HG03066 (cell line): ENCODE data around the gene OSTF1.
A peak's percentile ranks its signal among the peaks of the same experiment; 100 is the strongest.

ENCODE experiments used
- ATAC-seq: cut with Tn5 transposase; IDR thresholded peaks from one replicate; pipeline ENCODE4 v1.9.1; 2021; ENCODE audit warnings: low read depth; ENCODE audit not compliant: unreplicated experiment

The OSTF1 gene

GRCh38 chr9:75161116-75161857 lies 73.0 kb downstream of the OSTF1 start:
- no peak for ATAC-seq

GRCh38 chr9:75163764-75164163 lies 75.5 kb downstream of the OSTF1 start:
- no peak for ATAC-seq

DNA sequence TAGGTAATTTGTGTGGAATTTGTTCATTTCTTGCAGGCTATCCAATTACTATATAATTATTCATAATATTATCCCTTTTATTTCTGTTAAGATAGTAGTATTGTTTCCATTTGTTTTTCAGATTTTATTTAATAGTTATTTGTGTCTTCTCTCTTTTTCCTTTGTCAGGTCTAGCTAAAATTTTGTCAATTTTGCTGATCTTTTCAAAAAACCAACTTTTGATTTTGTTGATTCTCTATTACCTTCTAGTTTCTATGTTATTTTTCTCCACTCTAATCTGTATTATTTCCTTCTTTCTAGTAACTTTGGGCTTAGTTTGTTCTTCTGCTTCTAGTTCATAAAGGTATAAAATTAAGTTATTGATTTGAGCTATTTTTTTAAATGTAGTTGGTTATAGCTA lies 76.3 kb downstream of the OSTF1 start:
- ATAC-seq: no peak

- no peak for ATAC-seq
These were observed 79.0 kb downstream of the OSTF1 start for GRCh38 chr9:75167281-75167680.

DNA sequence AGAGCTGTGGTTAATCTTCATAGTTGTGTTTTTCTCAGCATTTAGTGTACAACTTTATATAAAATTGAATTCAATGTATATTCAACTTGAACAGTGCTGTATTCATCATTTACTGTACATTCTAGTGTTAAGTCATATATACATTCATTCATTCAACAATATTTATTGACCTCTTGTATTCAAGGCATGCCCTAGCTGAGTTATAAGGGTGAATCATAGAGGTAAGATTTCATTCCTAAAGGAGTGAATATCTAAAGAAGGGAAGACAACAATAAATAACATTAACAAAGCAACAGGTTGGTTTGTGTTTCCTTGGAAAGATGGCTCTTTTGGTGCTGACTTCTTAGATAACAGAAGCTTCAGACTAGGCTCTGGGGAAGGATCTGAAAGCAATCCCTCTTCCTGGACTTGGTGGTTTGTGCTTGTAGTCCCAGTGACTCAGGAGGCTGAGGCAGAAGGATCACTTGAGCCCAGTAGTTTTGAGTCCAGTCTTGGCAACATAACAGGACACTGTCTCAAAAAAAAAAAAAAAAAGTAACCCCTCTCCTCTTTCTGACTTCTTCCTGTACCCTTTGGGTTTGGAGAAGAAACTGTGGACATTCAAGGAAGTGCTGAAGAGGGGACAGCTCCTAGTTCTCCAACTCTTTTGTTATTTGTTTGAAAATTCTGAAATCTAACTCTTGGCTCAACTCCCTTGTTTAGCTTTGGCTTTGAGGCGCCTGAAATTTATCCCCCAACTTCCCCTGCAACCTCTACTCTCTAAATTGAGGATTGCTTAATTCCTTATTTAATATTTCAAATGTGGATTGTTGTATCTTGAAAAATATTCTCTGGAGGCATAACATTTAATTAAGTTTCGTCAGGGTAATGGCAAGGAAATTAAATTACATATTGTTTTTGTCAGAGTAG lies 80.2 kb downstream of the OSTF1 start:
- ATAC-seq: no peak

DNA sequence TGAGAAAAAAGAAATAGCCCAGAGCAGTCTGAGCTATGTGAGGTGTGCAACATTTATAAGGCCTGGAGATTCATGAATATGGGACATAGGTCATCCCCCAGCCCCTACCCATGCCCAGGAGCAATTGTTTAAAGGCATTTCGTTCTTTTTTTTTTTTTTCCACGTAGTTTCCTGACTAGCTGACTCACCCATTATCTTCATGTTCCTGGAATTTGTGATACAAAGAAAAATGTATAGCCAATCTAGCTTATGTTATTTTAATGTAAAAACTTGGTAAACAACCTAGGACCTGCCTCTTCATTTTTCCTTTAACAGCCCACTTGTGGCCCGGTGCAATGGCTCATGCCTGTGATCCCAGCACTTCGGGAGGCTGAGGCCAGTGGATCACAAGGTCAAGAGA lies 81.3 kb downstream of the OSTF1 start:
- ATAC-seq: no peak

DNA sequence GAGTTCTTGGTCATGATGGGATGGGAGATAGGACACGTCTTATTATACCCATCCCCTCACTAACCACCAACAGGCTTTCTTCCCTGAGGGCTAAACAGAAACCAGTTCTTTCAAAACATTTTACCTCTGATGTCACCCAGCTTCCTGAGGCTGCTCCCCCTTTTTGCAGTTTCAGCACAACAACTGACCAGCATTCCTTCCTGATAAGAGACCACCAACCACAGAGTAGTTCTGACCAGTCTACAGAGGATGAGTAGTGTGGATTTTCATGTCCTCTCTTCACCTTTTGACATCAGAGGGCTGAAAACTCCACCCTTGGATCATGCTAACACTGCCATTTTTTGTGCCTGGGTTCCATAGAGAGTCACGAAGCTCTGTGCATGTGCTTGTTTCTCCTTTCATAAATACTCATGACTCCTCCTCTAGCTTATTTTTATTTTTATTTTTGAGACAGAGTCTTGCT lies 82.6 kb downstream of the OSTF1 start:
- no peak for ATAC-seq

- ATAC-seq: no peak
These were observed 87.1 kb downstream of the OSTF1 start for GRCh38 chr9:75175395-75175794.

DNA sequence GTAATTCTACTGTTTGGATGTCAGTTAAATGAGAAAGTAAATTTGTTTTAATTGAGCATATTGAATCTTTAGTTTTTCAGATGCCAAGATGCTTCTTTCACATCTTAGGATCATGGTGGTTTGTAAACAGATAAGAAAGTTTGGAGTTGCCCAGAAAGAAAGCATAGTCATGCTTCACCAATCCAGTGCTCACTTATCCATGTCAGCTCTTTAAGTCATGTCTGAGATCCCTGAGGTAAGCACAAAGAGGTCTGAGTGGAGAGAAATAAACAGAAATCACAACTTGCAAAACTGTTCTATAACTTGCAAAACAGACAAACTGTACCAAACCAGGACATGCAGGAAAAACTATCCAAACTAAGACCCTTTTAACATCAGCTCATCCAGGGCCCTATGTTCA lies 87.7 kb downstream of the OSTF1 start:
- ATAC-seq: no peak

- no peak for ATAC-seq
These were observed 93.4 kb downstream of the OSTF1 start for GRCh38 chr9:75181750-75182149.

DNA sequence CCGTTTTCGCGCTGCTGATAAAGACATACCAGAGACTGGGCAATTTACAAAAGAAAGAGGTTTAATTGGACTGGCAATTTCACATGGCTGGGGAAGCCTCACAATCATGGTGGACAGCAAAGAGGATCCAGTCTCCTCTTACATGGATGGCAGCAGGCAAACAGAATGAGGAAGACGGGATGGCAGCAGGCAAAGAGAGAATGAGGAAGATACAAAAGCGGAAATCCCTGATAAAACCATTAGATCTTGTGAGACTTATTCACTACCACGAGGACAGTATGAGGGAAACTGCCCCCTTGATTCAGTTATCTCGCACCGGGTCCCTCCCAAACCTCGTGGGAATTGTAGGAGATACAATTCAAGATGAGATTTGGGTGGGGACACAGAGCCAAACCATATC lies 95.0 kb downstream of the OSTF1 start:
- no peak for ATAC-seq

DNA sequence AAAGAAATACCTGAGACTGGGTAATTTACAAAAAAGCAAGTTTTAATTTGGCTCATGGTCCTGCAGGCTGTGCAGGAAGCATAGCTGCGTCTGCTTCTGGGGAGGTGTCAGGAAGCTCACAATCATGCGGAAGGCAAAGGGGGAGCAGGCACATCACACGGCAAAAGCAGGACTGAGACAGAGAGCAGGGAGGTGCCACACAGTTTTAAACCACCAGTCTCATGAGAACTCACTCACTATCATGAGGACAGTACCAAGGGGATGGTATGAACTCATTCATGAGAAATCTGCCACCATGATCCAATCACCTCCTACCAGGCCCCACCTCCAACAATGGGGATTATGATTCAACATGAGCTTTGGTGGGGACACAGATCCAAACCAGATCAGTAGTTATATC lies 96.2 kb downstream of the OSTF1 start:
- no peak for ATAC-seq

DNA sequence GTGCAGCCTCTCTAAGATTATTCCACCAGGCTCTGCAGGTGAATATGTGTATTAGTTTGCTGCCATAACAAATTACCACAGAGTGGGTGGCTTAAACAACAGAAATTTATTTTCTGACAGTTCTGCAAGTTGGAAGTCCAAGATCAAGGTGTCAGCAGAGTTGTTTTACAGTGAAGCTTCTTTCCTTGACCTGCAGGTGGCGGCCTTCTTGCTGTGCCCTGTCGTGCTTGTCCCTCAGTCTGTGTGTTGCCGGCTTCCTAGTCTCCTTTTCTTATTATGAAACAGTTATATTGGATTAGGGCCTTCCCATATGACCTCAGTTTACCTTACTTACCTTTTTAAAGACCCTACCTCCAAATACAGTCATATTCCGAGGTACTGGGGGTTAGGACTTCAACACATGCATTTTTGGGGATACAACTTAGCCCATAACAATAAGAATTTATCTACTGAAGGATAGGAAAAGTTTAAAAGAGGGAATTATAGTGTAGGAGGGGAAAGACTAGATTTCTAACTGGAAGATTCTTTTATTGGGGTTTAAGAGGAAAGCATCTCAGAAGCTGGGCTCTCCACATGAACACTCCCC lies 97.4 kb downstream of the OSTF1 start:
- peak; percentile 87 for ATAC-seq

- no peak for ATAC-seq
These were observed 98.6 kb downstream of the OSTF1 start for GRCh38 chr9:75186767-75187380.

DNA sequence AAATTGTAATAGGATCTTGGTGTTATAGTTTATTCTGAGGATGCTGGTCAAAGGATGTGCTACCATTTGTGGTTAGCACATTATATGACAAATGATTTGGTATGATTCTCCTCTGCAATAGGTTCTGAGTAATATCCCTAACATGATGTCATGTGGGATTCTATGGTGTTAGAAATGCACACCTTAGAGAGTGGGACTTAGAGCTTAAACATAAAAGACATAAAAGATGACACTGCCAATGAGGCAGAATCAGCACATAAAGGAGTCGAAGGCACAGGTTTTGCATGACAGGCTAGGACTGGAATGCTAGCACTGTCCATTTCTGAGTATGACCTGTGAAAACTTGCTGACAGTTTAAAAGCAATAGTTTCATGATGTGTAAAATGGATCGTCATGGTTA lies 100.4 kb downstream of the OSTF1 start:
- ATAC-seq: no peak

- ATAC-seq: no peak
These were observed 102.4 kb downstream of the OSTF1 start for GRCh38 chr9:75190762-75191161.
